ENCODE measurements around the gene FKBP3. TPM values are rescaled to one million over a fixed set of nuclear protein-coding genes. Genes with fewer than 3 reads are reported as not detected.

The FKBP3 gene
- 112 to 125 TPM (median 121 TPM) in 5 replicates for total RNA-seq (2022; extraction: Qiagen RNA extraction)

GRCh38 chr14:45134051-45134958, at the start of gene FKBP3:
Gene FKBP3 (minus strand): TSS chr14:45134481. CDS start chr14:45134456, 25 bp downstream.

GRCh38 chr14:45135659-45136395, 1.5 kb upstream of the FKBP3 start, which contains the start of gene FANCM:
Gene FANCM (plus strand): TSS chr14:45135930. CDS start chr14:45136032, 102 bp downstream.

GRCh38 chr14:45083976-45084722, 50.1 kb downstream of the FKBP3 start, which contains the start of gene PRPF39:
Gene PRPF39 (plus strand): TSS chr14:45084116. CDS start chr14:45095240, 11,124 bp downstream.

Other genes with a start within 250 kb of the FKBP3 start
- gene KLHL28, start 172.5 kb downstream of the FKBP3 start, total RNA-seq (2022; extraction: Qiagen RNA extraction) = 6.1 to 7.4 TPM (median 6.6 TPM) in 5 replicates
- gene TOGARAM1, start 172.3 kb downstream of the FKBP3 start, total RNA-seq (2022; extraction: Qiagen RNA extraction) = 6.6 to 9.7 TPM (median 7.8 TPM) in 5 replicates
- gene PRPF39, start 50.4 kb downstream of the FKBP3 start, total RNA-seq (2022; extraction: Qiagen RNA extraction) = 16.0 to 23.9 TPM (median 19.8 TPM) in 5 replicates
- gene FANCM, start 1.4 kb upstream of the FKBP3 start, total RNA-seq (2022; extraction: Qiagen RNA extraction) = 4.8 to 7.2 TPM (median 5.3 TPM) in 5 replicates
- gene MIS18BP1, start 118.7 kb upstream of the FKBP3 start, total RNA-seq (2022; extraction: Qiagen RNA extraction) = 14.9 to 30.6 TPM (median 21.6 TPM) in 5 replicates

Data from A549 treated with Hydrocortisone at 1 μM for 4 hours (cell line).